Measurements from ENCODE around the gene MYH11. TPM values are rescaled to one million over a fixed set of nuclear protein-coding genes. Genes with fewer than 3 reads are reported as not detected.

Gene MYH11
- total and polyA plus RNA-seq, 2 experiments from 2014 or later: 1.6 to 5.9 TPM

- no peaks in the 10 kb centered on the region for H3K4me1 ChIP-seq (ENCODE audit: insufficient read depth)
- no peak overlapping the region for H3K27ac ChIP-seq (ENCODE audit: low read depth)
- Mint-ChIP-seq H3K27ac (no peak overlapping the region), H3K4me3 (no peak overlapping the region), H3K9me3 (no peaks in the 10 kb centered on the region), H3K4me1 (no peaks in the 10 kb centered on the region), H3K36me3 (ENCODE audit: low read depth) (peaks cover 11% of the 10 kb centered on the region; the same call in 2 of the 3 replicates), H3K27me3 (ENCODE audit: insufficient read depth, low read depth, poor library complexity) (no peaks in the 10 kb centered on the region)
- H3K27me3 ChIP-seq (ENCODE audit: insufficient read depth): no peaks in the 10 kb centered on the region
- no peaks in the 10 kb centered on the region for H3K79me2 ChIP-seq (replicated peaks; ENCODE audit: insufficient read depth)
- no peaks in the 10 kb centered on the region for H4K20me1 ChIP-seq (replicated peaks; ENCODE audit: insufficient read depth)
- no peak for TF ChIP-seq NANOG (IDR thresholded peaks at IDR 0.05; ENCODE audit: borderline replicate concordance)
- TF ChIP-seq STAT1 (IDR thresholded peaks at IDR 0.05; ENCODE audit: unreplicated experiment): no peak
- TF ChIP-seq CTCF (conservative IDR thresholded peaks at IDR 0.05; ENCODE audit: low read depth in 2 of 2): no peak
- no peak for TF ChIP-seq REST (IDR thresholded peaks at IDR 0.05; ENCODE audit: unreplicated experiment)
- TF ChIP-seq ETS1 (IDR thresholded peaks at IDR 0.05): no peak
- TF ChIP-seq POLR2AphosphoS5 (IDR thresholded peaks at IDR 0.05; ENCODE audit: low read depth): no peak
- no peak overlapping the region for H3K4me3 ChIP-seq
- no peak overlapping the region for H2AFZ ChIP-seq
- no peaks in the 10 kb centered on the region for H3K36me3 ChIP-seq (ENCODE audit: insufficient read depth)
- DNase-seq (ENCODE audit: low spot score): no peak
- H3F3A ChIP-seq (replicated peaks; ENCODE audit: low read depth): no peaks in the 10 kb centered on the region
- no peak overlapping the region for H3K4me2 ChIP-seq
- no peaks in the 10 kb centered on the region for H3K9me2 ChIP-seq (ENCODE audit: insufficient read depth)
- ATAC-seq: no peak
Measured at GRCh38 chr16:15725641-15726240, 131.1 kb downstream of the MYH11 start.

GRCh38 chr16:15723808-15724207 is 133.0 kb downstream of the MYH11 start:
- no peaks in the 10 kb centered on the region for H3F3A ChIP-seq (replicated peaks; ENCODE audit: low read depth)
- Mint-ChIP-seq H3K4me3 (no peak overlapping the region), H3K36me3 (ENCODE audit: low read depth) (peaks cover 11% of the 10 kb centered on the region; the same call in 2 of the 3 replicates), H3K27ac (no peak overlapping the region), H3K27me3 (ENCODE audit: insufficient read depth, low read depth, poor library complexity) (no peaks in the 10 kb centered on the region), H3K4me1 (no peaks in the 10 kb centered on the region), H3K9me3 (no peaks in the 10 kb centered on the region)
- DNase-seq (ENCODE audit: low spot score) (no peak), ATAC-seq (no peak)
- H3K4me3 ChIP-seq: no peak overlapping the region
- no peak overlapping the region for H3K27ac ChIP-seq (ENCODE audit: low read depth)
- H2AFZ ChIP-seq: no peak overlapping the region
- no peaks in the 10 kb centered on the region for H3K27me3 ChIP-seq (ENCODE audit: insufficient read depth)
- no peaks in the 10 kb centered on the region for H3K36me3 ChIP-seq (ENCODE audit: insufficient read depth)
- H3K4me2 ChIP-seq: no peak overlapping the region
- H4K20me1 ChIP-seq (replicated peaks; ENCODE audit: insufficient read depth): no peaks in the 10 kb centered on the region
- no peaks in the 10 kb centered on the region for H3K9me2 ChIP-seq (ENCODE audit: insufficient read depth)
- H3K79me2 ChIP-seq (replicated peaks; ENCODE audit: insufficient read depth): no peaks in the 10 kb centered on the region
- H3K4me1 ChIP-seq (ENCODE audit: insufficient read depth): no peaks in the 10 kb centered on the region
- no peak for TF ChIP-seq EZH2 (IDR thresholded peaks at IDR 0.05; ENCODE audit: low read depth, unreplicated experiment)
- no peak for TF ChIP-seq CTCF (conservative IDR thresholded peaks at IDR 0.05; ENCODE audit: low read depth in 2 of 2)
- TF ChIP-seq JUNB (IDR thresholded peaks at IDR 0.05; ENCODE audit: unreplicated experiment): no peak
- TF ChIP-seq ZNF331 (CRISPR knock-in tag; IDR thresholded peaks at IDR 0.05; ENCODE audit: low read depth): no peak
- TF ChIP-seq STAT1 (IDR thresholded peaks at IDR 0.05; ENCODE audit: unreplicated experiment): no peak
- TF ChIP-seq CREB1 (CRISPR knock-in tag; IDR thresholded peaks at IDR 0.05; ENCODE audit: low read depth): no peak
- no peak for TF ChIP-seq ETS1 (IDR thresholded peaks at IDR 0.05)
- TF ChIP-seq POLR2AphosphoS5 (IDR thresholded peaks at IDR 0.05; ENCODE audit: low read depth): no peak
- TF ChIP-seq ZNF114 (CRISPR knock-in tag; IDR thresholded peaks at IDR 0.05): no peak
